ENCODE measurements around the gene SLC22A23. TPM values are rescaled to one million over a fixed set of nuclear protein-coding genes. Genes with fewer than 3 reads are reported as not detected.
A peak's percentile ranks its signal among the peaks of the same experiment; 100 is the strongest.

The SLC22A23 gene
- total RNA-seq, 1 donor, result 9.0 TPM

DNA sequence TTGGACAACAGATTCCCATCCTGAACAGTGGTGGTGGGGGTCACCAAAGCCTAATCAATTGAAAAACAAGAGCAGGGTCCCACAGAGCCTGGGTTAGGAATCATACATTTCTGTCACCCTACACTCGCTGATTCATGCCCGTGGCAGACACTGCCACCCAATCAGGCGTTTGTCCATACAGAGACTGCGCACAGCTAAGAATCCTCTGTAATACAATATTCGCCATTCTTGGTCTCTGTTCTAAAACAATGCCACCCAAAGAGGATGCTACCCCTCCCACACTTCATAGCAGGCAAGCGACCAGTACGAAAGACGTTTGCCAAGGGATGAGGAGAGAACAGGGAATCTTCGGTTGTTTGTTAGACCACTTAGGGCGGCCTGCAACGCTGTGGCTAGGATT lies 28.1 kb upstream of the SLC22A23 start:
- no peak overlapping the region for H3K4me3 ChIP-seq (ENCODE audit: low read depth, low read length)
- TF ChIP-seq, protein P1, sequence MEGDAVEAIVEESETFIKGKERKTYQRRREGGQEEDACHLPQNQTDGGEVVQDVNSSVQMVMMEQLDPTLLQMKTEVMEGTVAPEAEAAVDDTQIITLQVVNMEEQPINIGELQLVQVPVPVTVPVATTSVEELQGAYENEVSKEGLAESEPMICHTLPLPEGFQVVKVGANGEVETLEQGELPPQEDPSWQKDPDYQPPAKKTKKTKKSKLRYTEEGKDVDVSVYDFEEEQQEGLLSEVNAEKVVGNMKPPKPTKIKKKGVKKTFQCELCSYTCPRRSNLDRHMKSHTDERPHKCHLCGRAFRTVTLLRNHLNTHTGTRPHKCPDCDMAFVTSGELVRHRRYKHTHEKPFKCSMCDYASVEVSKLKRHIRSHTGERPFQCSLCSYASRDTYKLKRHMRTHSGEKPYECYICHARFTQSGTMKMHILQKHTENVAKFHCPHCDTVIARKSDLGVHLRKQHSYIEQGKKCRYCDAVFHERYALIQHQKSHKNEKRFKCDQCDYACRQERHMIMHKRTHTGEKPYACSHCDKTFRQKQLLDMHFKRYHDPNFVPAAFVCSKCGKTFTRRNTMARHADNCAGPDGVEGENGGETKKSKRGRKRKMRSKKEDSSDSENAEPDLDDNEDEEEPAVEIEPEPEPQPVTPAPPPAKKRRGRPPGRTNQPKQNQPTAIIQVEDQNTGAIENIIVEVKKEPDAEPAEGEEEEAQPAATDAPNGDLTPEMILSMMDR (IDR thresholded peaks at IDR 0.05; ENCODE audit: insufficient read depth, low read length), result no peak
- no peak for DNase-seq (ENCODE audit: low read depth)

DNA sequence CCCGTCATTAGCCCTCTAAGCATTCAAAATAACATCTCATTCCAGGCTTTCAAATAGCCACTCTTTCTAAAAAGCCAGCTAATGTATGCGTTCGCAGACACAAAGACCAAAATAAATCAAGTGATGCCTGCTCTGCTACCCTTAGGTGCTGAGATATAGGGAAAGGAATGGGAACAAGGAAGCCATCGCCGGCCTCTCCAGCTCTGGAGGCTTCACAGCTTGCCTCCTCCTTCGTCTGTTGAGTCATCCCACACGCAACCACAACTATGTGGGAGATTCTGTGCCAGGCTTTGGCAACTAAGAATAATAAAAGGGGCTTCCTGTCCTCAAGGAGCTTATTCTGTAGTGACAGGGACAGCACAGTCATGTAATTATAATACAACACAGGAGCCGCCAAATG lies 27.3 kb upstream of the SLC22A23 start:
- H3K4me3 ChIP-seq (ENCODE audit: low read depth, low read length), result no peak overlapping the region
- DNase-seq (ENCODE audit: low read depth), result peak; percentile 43
- TF ChIP-seq, protein P1 (IDR thresholded peaks at IDR 0.05; ENCODE audit: insufficient read depth, low read length), result no peak

DNA sequence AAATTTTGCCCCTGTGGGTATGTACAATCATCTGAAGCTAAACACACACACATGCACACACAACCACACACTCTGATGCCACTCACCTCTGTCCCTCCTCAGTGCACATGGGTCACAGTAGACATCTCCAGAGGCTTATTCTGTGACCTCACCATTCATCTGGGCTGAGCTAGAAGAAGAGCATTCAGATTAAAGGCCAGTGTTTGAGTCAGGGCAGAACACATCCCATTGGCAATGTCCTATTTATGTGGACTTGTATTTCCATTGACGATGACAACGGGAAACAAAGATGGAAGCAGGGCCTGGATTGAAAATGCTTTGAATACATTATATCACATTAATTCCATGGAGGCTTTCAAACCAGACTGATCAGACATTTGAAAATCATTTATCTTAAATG lies 26.8 kb upstream of the SLC22A23 start:
- no peak for DNase-seq (ENCODE audit: low read depth)
- no peak overlapping the region for H3K4me3 ChIP-seq (ENCODE audit: low read depth, low read length)
- TF ChIP-seq, protein P1 (IDR thresholded peaks at IDR 0.05; ENCODE audit: insufficient read depth, low read length), result no peak

GRCh38 chr6:3482869-3483268 lies 26.0 kb upstream of the SLC22A23 start:
- H3K4me3 ChIP-seq (ENCODE audit: low read depth, low read length), result no peak overlapping the region
- TF ChIP-seq, protein P1 (IDR thresholded peaks at IDR 0.05; ENCODE audit: insufficient read depth, low read length), result no peak
- DNase-seq (ENCODE audit: low read depth), result no peak

DNA sequence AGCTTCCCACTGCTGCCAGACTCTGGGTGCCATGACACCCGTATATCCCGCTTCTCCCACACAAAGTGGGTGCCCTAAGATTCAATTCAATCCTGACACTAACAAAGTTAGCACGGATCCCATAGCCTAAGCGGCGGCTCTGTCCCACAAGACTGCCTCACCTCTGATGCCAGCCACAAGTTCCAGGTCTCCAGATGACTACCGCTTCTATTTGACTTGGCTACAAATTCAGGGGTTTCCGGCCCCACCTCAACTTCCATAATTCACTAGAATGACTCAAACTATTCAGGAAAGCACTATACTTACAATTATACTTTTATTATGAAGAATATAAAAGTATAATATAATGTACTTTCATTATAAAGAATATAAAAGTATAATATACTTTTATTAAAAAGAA lies 24.8 kb upstream of the SLC22A23 start:
- DNase-seq (ENCODE audit: low read depth), result no peak
- TF ChIP-seq, protein P1 (IDR thresholded peaks at IDR 0.05; ENCODE audit: insufficient read depth, low read length), result no peak
- H3K4me3 ChIP-seq (ENCODE audit: low read depth, low read length), result no peak overlapping the region

- TF ChIP-seq, protein P1 (IDR thresholded peaks at IDR 0.05; ENCODE audit: insufficient read depth, low read length), result no peak
- no peak overlapping the region for H3K4me3 ChIP-seq (ENCODE audit: low read depth, low read length)
- DNase-seq (ENCODE audit: low read depth), result no peak
Observed at GRCh38 chr6:3480009-3480408, 23.2 kb upstream of the SLC22A23 start.

DNA sequence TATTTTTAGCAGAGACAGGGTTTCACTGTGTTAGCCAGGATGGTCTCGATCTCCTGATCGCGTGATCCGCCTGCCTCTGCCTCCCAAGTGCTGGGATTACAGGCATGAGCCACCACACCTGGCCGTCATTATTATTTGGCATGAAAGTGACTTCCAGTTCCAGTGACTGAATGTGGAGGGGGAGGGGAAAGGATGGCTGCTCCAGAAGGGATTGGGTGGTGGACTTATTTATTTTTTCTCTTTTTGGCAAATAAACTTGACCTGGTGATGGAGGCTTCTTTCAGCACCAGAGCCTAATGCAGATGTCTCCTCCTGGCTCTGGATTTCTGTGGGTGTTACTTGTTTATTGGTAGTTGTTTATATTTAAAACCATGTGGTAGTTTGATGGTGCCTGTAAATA lies 16.9 kb upstream of the SLC22A23 start:
- no peak for DNase-seq (ENCODE audit: low read depth)
- TF ChIP-seq, protein P1 (IDR thresholded peaks at IDR 0.05; ENCODE audit: insufficient read depth, low read length), result no peak

More for the DNA sequence above, 16.9 kb upstream of the SLC22A23 start:
- H3K4me3 ChIP-seq (ENCODE audit: low read depth, low read length), result no peak overlapping the region

All from fibroblast of the aortic adventitia (primary cell).